Neuron (in vitro differentiated cells): ENCODE measurements around the gene GSG1L.
"Not testable (repeated sequence)": the region's sequence is repeated elsewhere in the genome, so short reads cannot be mapped to it uniquely, and the experiment has no call there.

Experiments used
- H2AFZ ChIP-seq: one replicate; pipeline ENCODE4 v1.6.1; 2013; ENCODE audit warnings: low read depth, mild to moderate bottlenecking, inconsistent platforms, low read length, moderate library complexity
- H3K27me3 ChIP-seq: one replicate; pipeline ENCODE4 v1.6.1; 2013; ENCODE audit warnings: low read length; ENCODE audit not compliant: insufficient read depth
- H3K36me3 ChIP-seq: one replicate; pipeline ENCODE4 v1.6.1; 2013; ENCODE audit warnings: low read length; ENCODE audit not compliant: insufficient read depth
- H3K4me1 ChIP-seq: one replicate; pipeline ENCODE4 v1.6.1; 2013; ENCODE audit warnings: low read length; ENCODE audit not compliant: insufficient read depth
- H3K4me3 ChIP-seq: 2 replicates; pipeline ENCODE4 v1.5.1; 2013; ENCODE audit warnings: mild to moderate bottlenecking, low read length, moderate library complexity
- H3K9me3 ChIP-seq: one replicate; pipeline ENCODE4 v1.6.1; 2013; ENCODE audit warnings: low read length

Gene GSG1L

GRCh38 chr16:27993587-27993986 is 69.9 kb downstream of the GSG1L start:
- Histone ChIP-seq H3K36me3 (no peaks in the 10 kb centered on the region), H3K4me3 (no peak overlapping the region), H2AFZ (no peak overlapping the region), H3K27me3 (no peaks in the 10 kb centered on the region), H3K9me3 (no peaks in the 10 kb centered on the region), H3K4me1 (no peaks in the 10 kb centered on the region)

GRCh38 chr16:27991876-27992275 is 71.6 kb downstream of the GSG1L start:
- Histone ChIP-seq H3K27me3 (no peaks in the 10 kb centered on the region), H3K4me1 (no peaks in the 10 kb centered on the region), H2AFZ (no peak overlapping the region)

GRCh38 chr16:27985981-27986380 is 77.5 kb downstream of the GSG1L start:
- Histone ChIP-seq H3K4me1 (no peaks in the 10 kb centered on the region), H3K36me3 (no peaks in the 10 kb centered on the region), H2AFZ (no peak overlapping the region), H3K27me3 (no peaks in the 10 kb centered on the region), H3K9me3 (no peaks in the 10 kb centered on the region), H3K4me3 (no peak overlapping the region)

More at GRCh38 chr16:27991876-27992275, 71.6 kb downstream of the GSG1L start:
- H3K9me3 ChIP-seq: no peaks in the 10 kb centered on the region
- no peak overlapping the region for H3K4me3 ChIP-seq
- no peaks in the 10 kb centered on the region for H3K36me3 ChIP-seq

- no peak overlapping the region for H3K4me3 ChIP-seq
- H2AFZ ChIP-seq: no peak overlapping the region
- H3K36me3 ChIP-seq: no peaks in the 10 kb centered on the region
- H3K27me3 ChIP-seq: no peaks in the 10 kb centered on the region
- H3K9me3 ChIP-seq: no peaks in the 10 kb centered on the region
- H3K4me1 ChIP-seq: no peaks in the 10 kb centered on the region
Observed at GRCh38 chr16:27984121-27984520, 79.4 kb downstream of the GSG1L start.

GRCh38 chr16:27983244-27983643 is 80.3 kb downstream of the GSG1L start:
- no peaks in the 10 kb centered on the region for H3K27me3 ChIP-seq
- H3K36me3 ChIP-seq: no peaks in the 10 kb centered on the region
- no peaks in the 10 kb centered on the region for H3K4me1 ChIP-seq
- no peaks in the 10 kb centered on the region for H3K9me3 ChIP-seq
- no peak overlapping the region for H2AFZ ChIP-seq
- no peak overlapping the region for H3K4me3 ChIP-seq

- H3K27me3 ChIP-seq: no peaks in the 10 kb centered on the region
Observed at GRCh38 chr16:27982184-27982583, 81.3 kb downstream of the GSG1L start.

DNA sequence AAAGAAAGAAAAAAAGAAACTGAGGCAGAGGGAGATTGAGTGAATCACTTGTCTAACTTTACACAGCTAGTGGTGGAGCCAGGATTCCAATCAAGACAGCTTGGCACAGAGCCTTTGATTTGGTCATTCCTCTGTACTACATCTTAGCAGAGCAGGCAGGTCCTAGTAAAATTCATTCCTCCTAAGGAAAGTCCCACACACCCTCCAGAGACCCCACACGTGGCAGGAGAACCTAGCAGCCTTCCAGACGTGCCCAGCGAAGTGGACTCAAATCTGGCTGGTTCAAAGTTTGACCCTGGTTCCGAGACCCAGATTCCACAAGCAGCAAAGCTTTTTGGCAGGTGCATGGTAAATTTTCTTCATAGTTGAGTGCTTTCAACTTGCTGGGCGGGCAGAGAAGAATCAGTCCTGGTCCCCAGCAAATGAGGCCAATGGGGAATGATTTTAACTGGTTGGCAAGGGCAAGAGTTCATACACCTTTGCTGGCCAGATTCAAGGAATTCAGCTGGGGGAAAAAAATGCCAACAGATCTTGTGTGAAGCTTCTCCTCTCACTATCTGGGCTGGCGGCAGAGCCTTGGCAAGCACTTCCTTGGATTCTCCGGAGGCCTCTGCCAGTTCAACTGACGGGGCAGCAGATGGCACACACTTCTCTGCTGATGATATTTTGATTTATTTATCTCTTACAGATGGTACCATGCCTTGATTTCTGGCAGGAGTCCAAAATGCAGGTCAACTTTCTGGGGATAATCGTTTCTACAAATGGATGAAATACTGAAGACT is 82.4 kb downstream of the GSG1L start:
- H3K27me3 ChIP-seq: no peaks in the 10 kb centered on the region
- H3K9me3 ChIP-seq: no peaks in the 10 kb centered on the region
- H3K4me1 ChIP-seq: no peaks in the 10 kb centered on the region
- no peaks in the 10 kb centered on the region for H3K36me3 ChIP-seq
- H2AFZ ChIP-seq: no peak overlapping the region
- no peak overlapping the region for H3K4me3 ChIP-seq

More at GRCh38 chr16:27982184-27982583, 81.3 kb downstream of the GSG1L start:
- H3K4me1 ChIP-seq: no peaks in the 10 kb centered on the region
- no peaks in the 10 kb centered on the region for H3K9me3 ChIP-seq
- no peak overlapping the region for H2AFZ ChIP-seq
- H3K4me3 ChIP-seq: no peak overlapping the region
- H3K36me3 ChIP-seq: no peaks in the 10 kb centered on the region

DNA sequence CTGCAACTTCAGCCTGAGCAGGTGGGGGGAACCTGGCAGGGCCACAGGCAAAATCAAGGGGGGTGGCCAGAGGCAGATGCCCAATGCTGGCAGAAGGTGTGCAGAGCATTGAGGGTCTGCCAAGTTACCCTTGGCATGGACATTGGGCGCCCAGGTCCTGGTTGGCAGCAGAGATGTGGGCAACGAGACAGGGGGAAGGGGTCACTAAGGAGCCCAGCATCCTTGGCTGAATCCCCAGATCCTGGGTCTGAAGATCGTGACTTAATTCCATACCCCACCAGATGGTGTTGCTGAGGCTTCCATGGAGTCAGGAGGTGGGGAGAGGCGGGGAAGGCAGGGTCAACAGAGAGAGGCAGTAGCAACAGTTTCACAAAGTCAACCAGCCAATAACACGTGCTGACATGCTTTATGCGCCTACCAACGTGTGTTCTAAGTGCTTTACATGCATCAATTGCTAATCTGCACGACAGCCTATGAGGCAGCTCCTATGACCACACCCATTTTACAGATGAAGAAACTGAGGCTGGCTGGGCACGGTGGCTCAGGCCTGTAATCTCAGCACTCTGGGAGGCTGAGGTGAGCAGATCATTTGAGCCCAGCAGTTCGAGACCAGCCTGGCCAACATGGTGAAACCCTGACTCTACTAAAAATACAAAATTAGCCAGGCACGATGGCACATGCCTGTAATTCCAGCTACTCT is 83.3 kb downstream of the GSG1L start:
- H3K4me3 ChIP-seq: no peak overlapping the region
- no peaks in the 10 kb centered on the region for H3K9me3 ChIP-seq
- no peaks in the 10 kb centered on the region for H3K36me3 ChIP-seq
- H2AFZ ChIP-seq: no peak overlapping the region
- no peaks in the 10 kb centered on the region for H3K27me3 ChIP-seq
- no peaks in the 10 kb centered on the region for H3K4me1 ChIP-seq

- H2AFZ ChIP-seq, H3K4me1 ChIP-seq, H3K27me3 ChIP-seq, H3K9me3 ChIP-seq, H3K36me3 ChIP-seq, H3K4me3 ChIP-seq: not testable (repeated sequence)
Observed at GRCh38 chr16:27979668-27980067, 83.8 kb downstream of the GSG1L start.

- Histone ChIP-seq H3K4me1 (no peaks in the 10 kb centered on the region), H2AFZ (no peak overlapping the region), H3K4me3 (no peak overlapping the region), H3K9me3 (no peaks in the 10 kb centered on the region), H3K27me3 (no peaks in the 10 kb centered on the region), H3K36me3 (no peaks in the 10 kb centered on the region)
Observed at GRCh38 chr16:27978876-27979275, 84.6 kb downstream of the GSG1L start.

DNA sequence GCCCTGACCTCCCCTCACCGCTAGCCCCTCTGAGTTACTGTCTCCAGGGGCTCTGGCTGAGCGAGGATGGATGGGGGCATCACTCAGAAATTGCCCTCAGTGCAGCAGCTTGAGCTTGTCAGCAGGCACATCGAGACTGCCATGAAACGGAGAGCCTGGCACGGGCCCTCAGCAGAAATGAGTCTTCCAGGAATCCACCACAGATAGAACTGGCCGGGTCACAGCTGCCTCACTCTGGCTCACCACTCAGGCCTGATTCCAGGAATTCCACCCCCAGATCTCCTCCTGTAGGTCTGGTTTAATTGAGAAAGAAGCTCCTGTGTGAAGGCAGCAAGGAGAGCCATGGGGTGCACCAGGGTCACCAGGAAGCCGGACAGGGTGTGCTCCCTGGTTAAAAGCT is 85.5 kb downstream of the GSG1L start:
- H3K27me3 ChIP-seq: no peaks in the 10 kb centered on the region
- H3K36me3 ChIP-seq: no peaks in the 10 kb centered on the region
- no peak overlapping the region for H2AFZ ChIP-seq
- H3K9me3 ChIP-seq: no peaks in the 10 kb centered on the region
- no peaks in the 10 kb centered on the region for H3K4me1 ChIP-seq
- no peak overlapping the region for H3K4me3 ChIP-seq

DNA sequence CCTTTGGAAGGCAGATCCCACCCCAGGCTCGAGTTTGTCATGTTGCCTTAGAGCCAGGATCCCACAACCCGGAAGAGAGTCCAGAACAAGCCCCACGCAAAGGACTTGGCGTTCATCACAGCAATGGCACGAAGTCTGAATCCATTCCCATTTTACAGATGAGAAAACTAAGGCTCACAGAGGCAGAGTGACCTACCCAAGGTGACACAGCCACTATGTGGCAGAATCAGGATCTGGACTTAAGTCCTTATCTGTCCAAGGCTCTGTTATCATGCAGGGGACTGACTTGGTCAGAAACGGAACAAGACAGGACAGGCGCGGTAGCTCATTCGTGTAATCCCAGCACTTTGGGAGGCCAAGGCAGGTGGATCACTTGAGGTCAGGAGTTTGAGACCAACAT is 86.5 kb downstream of the GSG1L start:
- no peaks in the 10 kb centered on the region for H3K9me3 ChIP-seq
- H3K27me3 ChIP-seq: no peaks in the 10 kb centered on the region
- no peak overlapping the region for H2AFZ ChIP-seq
- H3K4me1 ChIP-seq: no peaks in the 10 kb centered on the region
- H3K36me3 ChIP-seq: no peaks in the 10 kb centered on the region
- H3K4me3 ChIP-seq: no peak overlapping the region

DNA sequence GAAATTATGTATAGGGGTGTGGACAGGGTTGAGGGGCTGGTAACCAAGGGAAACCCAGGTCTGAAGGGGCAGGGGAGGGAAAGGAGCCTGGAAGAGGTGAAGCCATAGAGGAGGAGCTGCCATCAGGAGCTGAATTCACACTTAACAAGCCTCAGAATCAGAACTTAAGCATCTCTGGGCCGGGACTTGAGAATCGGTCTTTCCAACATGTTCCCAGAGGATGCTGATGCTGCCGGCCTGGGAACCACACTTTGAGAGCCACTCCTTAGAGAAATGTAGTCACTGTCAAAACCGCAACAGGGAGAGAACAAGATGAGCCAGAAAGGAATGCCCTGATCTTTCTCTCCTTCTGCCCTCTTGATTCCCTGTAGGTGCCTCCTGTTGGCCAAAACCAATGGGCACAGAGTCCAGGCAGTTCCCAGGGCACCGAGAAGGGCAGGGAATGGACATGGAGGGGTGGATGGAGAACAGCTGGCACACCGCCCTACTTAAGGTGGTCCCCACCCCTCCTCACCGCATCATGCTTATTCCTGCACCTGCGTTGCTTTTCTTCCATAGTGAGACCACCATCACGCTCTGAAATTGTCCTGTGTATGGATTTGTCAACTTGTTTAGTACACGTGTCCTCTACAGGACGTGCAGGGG is 88.5 kb downstream of the GSG1L start:
- no peaks in the 10 kb centered on the region for H3K4me1 ChIP-seq
- H3K9me3 ChIP-seq: no peaks in the 10 kb centered on the region

More for the DNA sequence above, 88.5 kb downstream of the GSG1L start:
- Histone ChIP-seq H3K4me3 (no peak overlapping the region), H3K27me3 (no peaks in the 10 kb centered on the region), H3K36me3 (no peaks in the 10 kb centered on the region), H2AFZ (no peak overlapping the region)
